HuH-7.5 (cell line): ENCODE data around the gene CHRNG.

Experiments used
- DNase-seq: peaks from one replicate; pipeline ENCODE4 v3.0.0; 2011; ENCODE audit warnings: low spot score

The CHRNG gene

GRCh38 chr2:232539298-232540231, at the start of gene CHRNG:
TSS of gene CHRNG (plus strand) at chr2:232539692. CDS start at chr2:232539748, 56 bp downstream.
- DNase-seq, result no peak

GRCh38 chr2:232490221-232491138, 49.0 kb upstream of the CHRNG start:
- DNase-seq, result no peak

GRCh38 chr2:232491139-232491780, 48.2 kb upstream of the CHRNG start:
- no peak for DNase-seq

- no peak for DNase-seq
These were observed 47.1 kb upstream of the CHRNG start for GRCh38 chr2:232492236-232492848.

GRCh38 chr2:232492963-232493700, 46.4 kb upstream of the CHRNG start:
- DNase-seq, result no peak

GRCh38 chr2:232493701-232494474, 45.6 kb upstream of the CHRNG start:
- DNase-seq, result no peak

GRCh38 chr2:232494542-232494941, 45.0 kb upstream of the CHRNG start:
- DNase-seq, result no peak

- DNase-seq, result no peak
These were observed 44.2 kb upstream of the CHRNG start for GRCh38 chr2:232495292-232495691.

- DNase-seq, result no peak
These were observed 42.8 kb upstream of the CHRNG start for GRCh38 chr2:232496501-232497270.

GRCh38 chr2:232497348-232497747, 42.1 kb upstream of the CHRNG start:
- DNase-seq, result no peak

GRCh38 chr2:232498452-232498851, 41.0 kb upstream of the CHRNG start:
- DNase-seq, result no peak

GRCh38 chr2:232501331-232501771, 38.1 kb upstream of the CHRNG start:
- no peak for DNase-seq

- no peak for DNase-seq
These were observed 37.6 kb upstream of the CHRNG start for GRCh38 chr2:232501794-232502390.

GRCh38 chr2:232502511-232502910, 37.0 kb upstream of the CHRNG start:
- DNase-seq, result no peak

GRCh38 chr2:232502911-232503808, 36.3 kb upstream of the CHRNG start:
- DNase-seq, result no peak

- DNase-seq, result no peak
These were observed 35.6 kb upstream of the CHRNG start for GRCh38 chr2:232503809-232504323.

- no peak for DNase-seq
These were observed 35.1 kb upstream of the CHRNG start for GRCh38 chr2:232504438-232504837.

- DNase-seq, result no peak
These were observed 33.6 kb upstream of the CHRNG start for GRCh38 chr2:232505856-232506255.
